IPS DF 6.9 (cell line): Measurements from ENCODE around the gene PEX7.
"Not testable (repeated sequence)": the region's sequence is repeated elsewhere in the genome, so short reads cannot be mapped to it uniquely, and the experiment has no call there.

ENCODE experiments used
- DNase-seq: peaks from one replicate; pipeline ENCODE4 v3.0.0-alpha.2; 2013; ENCODE audit warnings: low read depth, low spot score
- H3K27ac ChIP-seq: one replicate; pipeline ENCODE4 v1.5.1; 2013; ENCODE audit warnings: low read length, control low read depth
- H3K27me3 ChIP-seq: 2 replicates; pipeline ENCODE4 v1.6.1; 2013; ENCODE audit warnings: mild to moderate bottlenecking, low read length; ENCODE audit not compliant: control insufficient read depth, insufficient read depth
- H3K36me3 ChIP-seq: 2 replicates; pipeline ENCODE4 v1.6.1; 2013; ENCODE audit warnings: low read length; ENCODE audit not compliant: control insufficient read depth, insufficient read depth
- H3K4me1 ChIP-seq: 2 replicates; pipeline ENCODE4 v1.6.1; 2013; ENCODE audit warnings: low read length; ENCODE audit not compliant: control insufficient read depth, insufficient read depth
- H3K4me3 ChIP-seq: 2 replicates; pipeline ENCODE4 v1.5.1; 2013; ENCODE audit warnings: mild to moderate bottlenecking, low read length
- H3K9me3 ChIP-seq: 2 replicates; pipeline ENCODE4 v1.6.1; 2013; ENCODE audit warnings: low read length, inconsistent platforms; ENCODE audit not compliant: control insufficient read depth, insufficient read depth
- WGBS: extraction: QIAGEN DNeasy Blood & Tissue Kit; methylation state at CpG from one replicate; pipeline ENCODE4 v1.1.7; 2013; ENCODE audit warnings: mixed read lengths, missing lambda C conversion rate; ENCODE audit not compliant: insufficient read length, insufficient coverage; 5-methylcytosine and 5-hydroxymethylcytosine counted together

The PEX7 gene

DNA sequence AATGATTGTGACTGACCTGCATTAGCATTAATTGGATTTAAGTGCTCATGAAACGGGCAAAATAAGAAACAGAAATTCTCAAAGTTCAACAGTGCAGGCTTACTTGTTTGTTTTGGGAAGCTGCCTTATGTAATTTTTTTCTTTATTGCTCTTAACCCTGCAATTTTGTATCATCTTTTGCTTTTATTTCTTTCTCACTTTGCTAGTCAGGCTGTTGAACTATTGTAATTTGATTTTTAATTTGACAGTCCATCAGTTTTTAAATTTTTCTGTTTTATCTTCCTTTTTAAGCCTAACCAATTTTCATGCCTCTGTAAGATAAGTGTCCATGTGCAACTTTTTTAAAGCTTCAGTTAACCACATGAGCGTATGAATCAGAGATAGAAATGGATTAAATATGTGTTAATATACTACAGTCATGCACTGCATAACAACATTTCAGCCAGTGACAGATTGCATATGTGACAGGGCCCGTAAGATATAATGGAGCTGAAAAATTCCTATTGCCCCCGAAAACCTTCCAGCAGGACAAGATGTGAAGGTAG is 44.6 kb downstream of the PEX7 start:
- Histone ChIP-seq H3K36me3 (no peaks in the 10 kb centered on the region), H3K4me3 (no peak overlapping the region), H3K4me1 (no peaks in the 10 kb centered on the region), H3K9me3 (no peaks in the 10 kb centered on the region), H3K27ac (no peak overlapping the region), H3K27me3 (no peaks in the 10 kb centered on the region)
- no CpG with 5 or more reads among the region's 4 CpGs for WGBS
- no peak for DNase-seq

DNA sequence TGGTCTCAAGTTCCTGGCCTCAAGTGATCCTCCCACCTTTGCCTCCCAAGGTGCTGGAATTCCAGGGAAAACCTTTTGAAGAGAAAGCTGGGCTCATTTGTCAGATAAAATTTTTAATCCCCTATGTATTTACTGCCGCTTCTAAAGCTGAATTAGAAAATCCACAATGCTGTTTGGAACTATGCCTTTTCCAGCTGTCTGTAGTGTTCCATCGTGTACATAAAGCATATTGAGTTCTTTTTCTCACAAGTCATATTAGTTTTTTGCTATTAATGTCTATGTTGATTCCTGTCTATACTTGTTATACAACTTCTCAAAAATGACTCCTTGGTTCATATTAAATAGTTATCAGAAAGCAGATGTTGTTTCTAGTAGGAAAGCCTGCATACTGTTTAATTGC is 47.1 kb downstream of the PEX7 start:
- Histone ChIP-seq H3K27ac (no peak overlapping the region), H3K4me1 (no peaks in the 10 kb centered on the region), H3K9me3 (no peaks in the 10 kb centered on the region), H3K4me3 (no peak overlapping the region), H3K36me3 (no peaks in the 10 kb centered on the region; the same call in 1 of the 2 replicates), H3K27me3 (no peaks in the 10 kb centered on the region)
- DNase-seq: no peak
- WGBS: no CpG with 5 or more reads among the region's 2 CpGs

GRCh38 chr6:136873748-136874147 is 51.4 kb downstream of the PEX7 start:
- Histone ChIP-seq H3K27ac (no peak overlapping the region), H3K4me1 (no peaks in the 10 kb centered on the region), H3K4me3 (no peak overlapping the region), H3K36me3 (no peaks in the 10 kb centered on the region; the same call in 1 of the 2 replicates), H3K27me3 (no peaks in the 10 kb centered on the region), H3K9me3 (no peaks in the 10 kb centered on the region)
- DNase-seq: no peak
- WGBS: no CpG with 5 or more reads among the region's 3 CpGs

GRCh38 chr6:136876469-136876868 is 54.1 kb downstream of the PEX7 start:
- not testable (repeated sequence) for H3K9me3 ChIP-seq, H3K4me1 ChIP-seq, H3K27me3 ChIP-seq, H3K27ac ChIP-seq, H3K4me3 ChIP-seq, H3K36me3 ChIP-seq, DNase-seq
- WGBS: no CpG with 5 or more reads among the region's 4 CpGs

DNA sequence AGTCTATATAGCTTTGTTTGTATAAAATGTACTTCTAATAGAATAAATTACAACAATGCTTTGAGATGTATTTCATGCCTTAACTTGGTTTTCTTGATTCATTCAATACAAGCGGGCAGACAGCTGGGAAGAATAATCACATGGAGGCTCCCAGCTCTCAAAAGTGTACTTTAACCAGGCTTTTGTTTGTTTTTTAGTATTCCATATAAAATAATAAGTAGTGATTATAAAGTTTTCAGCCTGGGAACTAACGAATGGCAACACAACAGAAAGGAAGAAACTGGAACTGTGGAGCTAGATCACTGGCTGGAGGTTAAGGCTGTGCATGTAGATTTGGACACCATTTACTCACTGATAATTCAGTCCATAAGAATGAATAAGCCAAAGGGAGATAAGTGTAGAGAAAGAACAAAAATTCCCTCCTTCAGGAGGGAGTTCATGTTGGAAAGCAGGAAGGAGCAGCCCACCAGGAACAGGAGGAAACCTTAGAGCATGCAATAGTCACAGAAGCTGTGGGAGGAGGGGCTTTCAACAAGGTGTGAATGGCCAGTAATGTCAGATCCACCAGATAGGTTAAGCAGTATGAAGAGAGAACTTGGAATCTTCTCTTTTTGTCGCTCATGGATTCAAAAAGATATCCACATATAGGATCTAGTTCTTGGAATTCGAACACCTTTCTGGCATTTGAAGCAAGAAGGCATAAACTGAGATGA is 58.5 kb downstream of the PEX7 start:
- H3K27me3 ChIP-seq: no peaks in the 10 kb centered on the region
- H3K36me3 ChIP-seq: no peaks in the 10 kb centered on the region
- H3K27ac ChIP-seq: no peak overlapping the region
- H3K9me3 ChIP-seq: no peaks in the 10 kb centered on the region
- no peak for DNase-seq
- no peaks in the 10 kb centered on the region for H3K4me1 ChIP-seq
- WGBS: no CpG with 5 or more reads among the region's 4 CpGs
- no peak overlapping the region for H3K4me3 ChIP-seq

DNA sequence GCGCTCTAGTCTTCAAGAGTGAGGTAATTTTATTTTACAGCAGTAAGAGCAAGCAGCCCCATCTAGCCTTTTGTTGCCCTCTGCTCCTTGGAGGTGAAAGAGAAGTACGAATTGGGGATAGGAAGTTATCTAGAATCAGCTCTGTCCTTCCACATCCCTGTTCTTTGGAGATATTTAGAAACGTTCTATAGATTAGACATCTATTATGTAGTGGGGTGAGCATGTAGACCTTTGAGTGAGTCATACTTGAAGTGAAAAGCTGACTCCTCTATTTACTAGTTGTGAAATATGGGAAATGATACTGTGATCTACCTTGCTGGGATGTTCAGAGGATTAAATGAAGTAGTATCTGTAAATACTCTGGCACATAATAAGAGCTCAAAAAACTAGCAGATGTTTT is 63.7 kb downstream of the PEX7 start:
- DNase-seq: no peak
- Histone ChIP-seq H3K36me3 (no peaks in the 10 kb centered on the region), H3K4me3 (no peak overlapping the region), H3K4me1 (no peaks in the 10 kb centered on the region), H3K27me3 (no peaks in the 10 kb centered on the region), H3K27ac (no peak overlapping the region), H3K9me3 (no peaks in the 10 kb centered on the region)
- no CpG with 5 or more reads among the region's 3 CpGs for WGBS

GRCh38 chr6:136887953-136888352 is 65.6 kb downstream of the PEX7 start:
- no CpG with 5 or more reads among the region's 1 CpG for WGBS
- no peaks in the 10 kb centered on the region for H3K4me1 ChIP-seq
- no peak overlapping the region for H3K4me3 ChIP-seq
- H3K27ac ChIP-seq: no peak overlapping the region
- H3K27me3 ChIP-seq: no peaks in the 10 kb centered on the region
- H3K36me3 ChIP-seq: no peaks in the 10 kb centered on the region
- no peak for DNase-seq
- no peaks in the 10 kb centered on the region for H3K9me3 ChIP-seq

GRCh38 chr6:136889271-136890193 is 67.1 kb downstream of the PEX7 start:
- Histone ChIP-seq H3K27me3 (no peaks in the 10 kb centered on the region), H3K9me3 (no peaks in the 10 kb centered on the region), H3K4me3 (no peak overlapping the region), H3K4me1 (no peaks in the 10 kb centered on the region), H3K36me3 (no peaks in the 10 kb centered on the region), H3K27ac (no peak overlapping the region)
- no peak for DNase-seq
- no CpG with 5 or more reads among the region's 6 CpGs for WGBS

DNA sequence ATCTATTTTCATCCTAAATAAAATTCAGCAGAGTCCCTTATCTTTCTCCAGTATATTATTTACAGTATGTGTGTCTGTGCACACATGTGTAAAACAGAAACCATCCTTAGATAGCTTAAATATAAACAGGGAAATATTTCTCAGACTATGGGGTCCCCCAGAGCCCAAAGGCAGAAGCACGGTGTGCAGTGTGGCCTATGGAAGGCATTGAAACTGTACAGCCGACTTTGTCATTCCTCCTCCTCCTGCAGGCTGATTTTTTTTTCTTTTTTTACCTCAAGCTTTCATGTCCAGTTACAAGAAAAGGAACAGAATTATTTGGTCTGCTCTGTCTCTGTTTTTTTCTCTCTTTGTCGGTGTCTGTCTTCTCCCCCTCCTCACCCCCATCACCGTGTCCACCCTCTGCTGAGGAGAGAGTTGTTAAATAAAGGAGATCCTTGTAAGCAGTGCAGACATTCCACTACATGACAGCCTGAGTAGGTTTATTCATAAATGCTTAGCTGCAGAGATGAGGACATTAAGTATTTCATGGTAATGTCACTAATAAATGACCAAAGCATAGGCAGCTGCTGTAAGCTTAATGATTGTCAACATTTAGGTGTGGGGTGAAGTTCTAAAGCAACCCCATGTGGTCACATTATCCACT is 67.9 kb downstream of the PEX7 start:
- no CpG with 5 or more reads among the region's 4 CpGs for WGBS
- H3K4me1 ChIP-seq: no peaks in the 10 kb centered on the region

GRCh38 chr6:136890986-136891385 is 68.6 kb downstream of the PEX7 start:
- Histone ChIP-seq H3K27me3 (no peaks in the 10 kb centered on the region), H3K4me1 (no peaks in the 10 kb centered on the region), H3K4me3 (no peak overlapping the region), H3K27ac (no peak overlapping the region), H3K36me3 (no peaks in the 10 kb centered on the region), H3K9me3 (no peaks in the 10 kb centered on the region)
- no peak for DNase-seq
- WGBS: no CpG with 5 or more reads among the region's 3 CpGs

More for the DNA sequence above, 67.9 kb downstream of the PEX7 start:
- no peak overlapping the region for H3K27ac ChIP-seq
- no peaks in the 10 kb centered on the region for H3K9me3 ChIP-seq
- no peaks in the 10 kb centered on the region for H3K36me3 ChIP-seq
- H3K4me3 ChIP-seq: no peak overlapping the region
- no peaks in the 10 kb centered on the region for H3K27me3 ChIP-seq
- no peak for DNase-seq
